GM23248 (cell line): ENCODE data around the gene BRD4.

Experiments used
- EZH2 ChIP-seq: fragments of 200-600 bp; sonication (generic); IDR thresholded peaks from 2 replicates; pipeline ENCODE4 v1.6.1; 2018; ENCODE audit warnings: antibody characterized with exemption, mild to moderate bottlenecking; ENCODE audit not compliant: insufficient read depth, poor library complexity, severe bottlenecking
- EZH2phosphoT487 ChIP-seq: fragments of 200-600 bp; sonication (generic); IDR thresholded peaks from 2 replicates; pipeline ENCODE4 v1.6.1; 2018; ENCODE audit warnings: antibody characterized with exemption, moderate library complexity, mild to moderate bottlenecking, low read depth; ENCODE audit not compliant: insufficient read depth

GRCh38 chr19:15378534-15379082, 46.3 kb upstream of the BRD4 start:
- no peak for TF ChIP-seq EZH2phosphoT487
- TF ChIP-seq EZH2 = no peak
